Measurements from ENCODE around the gene KRTAP12-1. TPM values are rescaled to one million over a fixed set of nuclear protein-coding genes. Genes with fewer than 3 reads are reported as not detected.

The KRTAP12-1 gene
- total RNA-seq, 1 donor, result not detected

GRCh38 chr21:44684077-44684476, 2.1 kb upstream of the KRTAP12-1 start:
- TF ChIP-seq CTCF (IDR thresholded peaks at IDR 0.05; ENCODE audit: insufficient read depth, low read depth, low read length), result no peak
- H3K4me3 ChIP-seq (ENCODE audit: low read depth, low read length), result no peak overlapping the region
- no peak for DNase-seq (ENCODE audit: low read depth)

- no peak overlapping the region for H3K4me3 ChIP-seq (ENCODE audit: low read depth, low read length)
- TF ChIP-seq CTCF (IDR thresholded peaks at IDR 0.05; ENCODE audit: insufficient read depth, low read depth, low read length), result no peak
- DNase-seq (ENCODE audit: low read depth), result no peak
Observed at GRCh38 chr21:44682580-44683151, 703 bp upstream of the KRTAP12-1 start.

- no peak for DNase-seq (ENCODE audit: low read depth)
- no peak for TF ChIP-seq CTCF (IDR thresholded peaks at IDR 0.05; ENCODE audit: insufficient read depth, low read depth, low read length)
- H3K4me3 ChIP-seq (ENCODE audit: low read depth, low read length), result no peak overlapping the region
Observed at GRCh38 chr21:44681152-44681551, 811 bp downstream of the KRTAP12-1 start.

GRCh38 chr21:44677881-44678280, 4.1 kb downstream of the KRTAP12-1 start:
- DNase-seq (ENCODE audit: low read depth), result no peak
- no peak overlapping the region for H3K4me3 ChIP-seq (ENCODE audit: low read depth, low read length)

GRCh38 chr21:44671911-44672310, 10.1 kb downstream of the KRTAP12-1 start:
- TF ChIP-seq CTCF (IDR thresholded peaks at IDR 0.05; ENCODE audit: insufficient read depth, low read depth, low read length), result no peak
- DNase-seq (ENCODE audit: low read depth), result no peak
- no peak overlapping the region for H3K4me3 ChIP-seq (ENCODE audit: low read depth, low read length)

More at GRCh38 chr21:44677881-44678280, 4.1 kb downstream of the KRTAP12-1 start:
- TF ChIP-seq CTCF (IDR thresholded peaks at IDR 0.05; ENCODE audit: insufficient read depth, low read depth, low read length), result no peak

- no peak for TF ChIP-seq CTCF (IDR thresholded peaks at IDR 0.05; ENCODE audit: insufficient read depth, low read depth, low read length)
- DNase-seq (ENCODE audit: low read depth), result no peak
- no peak overlapping the region for H3K4me3 ChIP-seq (ENCODE audit: low read depth, low read length)
Observed at GRCh38 chr21:44670642-44671432, 11.1 kb downstream of the KRTAP12-1 start.

Data from fibroblast of villous mesenchyme (primary cell).